Testis (tissue), 3 donors: ENCODE measurements around the gene BASP1. TPM values are rescaled to one million over a fixed set of nuclear protein-coding genes. Genes with fewer than 3 reads are reported as not detected.
"Not testable (repeated sequence)": the region's sequence is repeated elsewhere in the genome, so short reads cannot be mapped to it uniquely, and the experiment has no call there.

Experiments used
- DNase-seq: peaks from one replicate; pipeline ENCODE4 v3.0.0-alpha.2; 2019
- H3K27ac ChIP-seq, 2 donors: fragments of 200-600 bp; sonication (generic); one replicate each; pipeline ENCODE4 v1.5.1; 2019
- H3K27me3 ChIP-seq: fragments of 200-600 bp; sonication (generic); one replicate; pipeline ENCODE4 v1.5.1; 2019
- H3K36me3 ChIP-seq: fragments of 200-600 bp; sonication (generic); one replicate; pipeline ENCODE4 v1.5.1; 2017; ENCODE audit warnings: low read depth; ENCODE audit errors: missing control alignments
- H3K4me1 ChIP-seq: fragments of 200-600 bp; sonication (generic); one replicate; pipeline ENCODE4 v1.5.1; 2019
- H3K4me3 ChIP-seq, 2 donors: fragments of 200-600 bp; sonication (generic); one replicate each; pipeline ENCODE4 v1.5.1; 2017 to 2019
- H3K9me3 ChIP-seq: fragments of 200-600 bp; sonication (generic); one replicate; pipeline ENCODE4 v1.5.1; 2017
- CTCF ChIP-seq, 3 experiments: fragments of 450-650 bp in 2 of 3; fragments of 200-600 bp in 1 of 3; sonication (generic) in 1 of 3; IDR thresholded peaks; one replicate each; pipeline ENCODE4 v1.5.1; 2016 to 2019; ENCODE audit warnings: antibody characterized with exemption in 3 of 3, mild to moderate bottlenecking in 2 of 3, moderate library complexity in 1 of 3
- POLR2A ChIP-seq: fragments of 450-650 bp; IDR thresholded peaks from one replicate; pipeline ENCODE4 v1.6.1; 2017; ENCODE audit warnings: antibody characterized with exemption, mild to moderate bottlenecking, moderate library complexity
- WGBS, 2 donors: methylation state at CpG; one replicate each; pipeline ENCODE4 v1.1.5; 2018; 5-methylcytosine and 5-hydroxymethylcytosine counted together
- intact Hi-C: fragments of 100-400 bp; cut with DNase I; formaldehyde crosslinking; loops from one replicate; pipeline ENCODE4 v1.15.1; 2023; ENCODE audit warnings: low total_unique reads
- polyA plus RNA-seq: library from polyadenylated mRNA; stranded (reverse); fragments of 350-450 nt; fragmentation: Illumina TruSeq; extraction: RNeasy Lipid Tissue Mini Kit (QIAGEN cat#74804); gene quantifications from one replicate; pipeline ENCODE4 v1.2.3, GENCODE V29; 2014; ENCODE audit warnings: low read depth, low replicate concordance; ENCODE audit not compliant: insufficient read depth
- total RNA-seq, 2 donors: library from RNA; depleted of rRNA; stranded (reverse); fragments of >200 nt; gene quantifications; one replicate each; pipeline ENCODE4 v1.2.3, GENCODE V29; 2016

BASP1 gene
- total and polyA plus RNA-seq, 3 donors from 2014 or later, result 2.1 to 5.6 (median 2.6) TPM

GRCh38 chr5:17305017-17305416, 87.6 kb downstream of the BASP1 start:
- H3K9me3 ChIP-seq, result no peaks in the 10 kb centered on the region
- no peak overlapping the region for H3K27ac ChIP-seq
- H3K4me3 ChIP-seq, result no peak overlapping the region
- no peaks in the 10 kb centered on the region for H3K36me3 ChIP-seq
- intact Hi-C loops, result no loop called here
- TF ChIP-seq CTCF (IDR thresholded peaks at IDR 0.05), result no peak
- TF ChIP-seq POLR2A, result no peak
- H3K4me1 ChIP-seq, result no peaks in the 10 kb centered on the region
- 39 to 55% methylated on average over 5 of the region's 5 CpGs for WGBS, 2 donors
- H3K27me3 ChIP-seq, result no peaks in the 10 kb centered on the region
- no peak for DNase-seq

- Histone ChIP-seq H3K4me3 (peak overlapping the region in 1 of 2 donors; percentile 33), H3K27ac (no peak overlapping the region), H3K4me1 (no peaks in the 10 kb centered on the region), H3K9me3 (no peaks in the 10 kb centered on the region), H3K36me3 (no peaks in the 10 kb centered on the region), H3K27me3 (no peaks in the 10 kb centered on the region)
- WGBS, 2 donors, result 58 to 69% methylated on average over 13 to 14 of the region's 14 CpGs
- intact Hi-C loops, result no loop called here
- no peak for TF ChIP-seq POLR2A
- no peak for TF ChIP-seq CTCF (IDR thresholded peaks at IDR 0.05)
- no peak for DNase-seq
These were observed 88.7 kb downstream of the BASP1 start for GRCh38 chr5:17305964-17306725.

DNA sequence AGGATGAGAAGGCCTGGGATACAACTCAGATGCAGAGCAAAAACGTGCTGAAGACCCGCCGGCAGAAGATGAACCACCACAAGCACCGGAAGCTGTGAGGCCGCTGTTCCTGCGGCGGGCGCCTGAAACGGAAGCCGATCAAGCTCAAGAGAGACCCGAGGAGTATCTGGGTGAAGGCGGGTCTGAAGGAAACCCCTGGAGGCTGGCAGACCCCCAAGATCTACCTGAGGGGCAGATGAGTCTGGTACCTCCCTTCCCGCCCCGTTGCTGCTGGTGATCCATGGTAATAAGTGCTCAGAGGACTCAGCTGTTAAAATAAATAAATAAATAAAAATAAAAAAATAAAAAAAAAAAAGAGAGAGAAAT, 89.3 kb downstream of the BASP1 start:
- Histone ChIP-seq H3K9me3 (no peaks in the 10 kb centered on the region), H3K4me3 (peak overlapping the region in 1 of 2 donors; percentile 33), H3K27ac (no peak overlapping the region), H3K4me1 (no peaks in the 10 kb centered on the region), H3K27me3 (no peaks in the 10 kb centered on the region), H3K36me3 (no peaks in the 10 kb centered on the region)
- WGBS, 2 donors, result 69 to 84% methylated on average over 11 to 14 of the region's 14 CpGs
- peak; percentile 29 for DNase-seq
- TF ChIP-seq POLR2A, result no peak
- TF ChIP-seq CTCF (IDR thresholded peaks at IDR 0.05), result no peak
- intact Hi-C loops, result no loop called here

DNA sequence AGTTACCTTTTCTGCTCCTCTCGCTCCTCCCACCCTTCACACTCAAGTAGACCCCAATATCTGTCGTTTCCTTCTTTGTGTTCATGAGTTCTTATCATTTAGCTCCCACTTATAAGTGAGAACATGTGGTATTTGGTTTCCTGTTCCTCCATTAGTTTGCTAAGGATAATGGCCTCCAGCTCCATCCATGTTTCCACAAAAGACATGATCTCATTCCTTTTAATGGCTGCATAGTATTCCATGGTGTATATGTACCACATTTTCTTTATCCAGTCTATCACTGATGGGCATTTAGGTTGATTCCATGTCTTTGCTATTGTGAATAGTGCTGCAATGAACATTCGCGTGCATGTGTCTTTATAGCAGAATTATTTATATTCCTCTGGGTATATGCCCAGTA, 90.0 kb downstream of the BASP1 start:
- H3K4me1 ChIP-seq, DNase-seq, intact Hi-C loops, H3K27me3 ChIP-seq, H3K4me3 ChIP-seq, H3K27ac ChIP-seq, H3K36me3 ChIP-seq, H3K9me3 ChIP-seq: not testable (repeated sequence)
- WGBS, 2 donors, result 77 to 91% methylated on average over 4 of the region's 4 CpGs

DNA sequence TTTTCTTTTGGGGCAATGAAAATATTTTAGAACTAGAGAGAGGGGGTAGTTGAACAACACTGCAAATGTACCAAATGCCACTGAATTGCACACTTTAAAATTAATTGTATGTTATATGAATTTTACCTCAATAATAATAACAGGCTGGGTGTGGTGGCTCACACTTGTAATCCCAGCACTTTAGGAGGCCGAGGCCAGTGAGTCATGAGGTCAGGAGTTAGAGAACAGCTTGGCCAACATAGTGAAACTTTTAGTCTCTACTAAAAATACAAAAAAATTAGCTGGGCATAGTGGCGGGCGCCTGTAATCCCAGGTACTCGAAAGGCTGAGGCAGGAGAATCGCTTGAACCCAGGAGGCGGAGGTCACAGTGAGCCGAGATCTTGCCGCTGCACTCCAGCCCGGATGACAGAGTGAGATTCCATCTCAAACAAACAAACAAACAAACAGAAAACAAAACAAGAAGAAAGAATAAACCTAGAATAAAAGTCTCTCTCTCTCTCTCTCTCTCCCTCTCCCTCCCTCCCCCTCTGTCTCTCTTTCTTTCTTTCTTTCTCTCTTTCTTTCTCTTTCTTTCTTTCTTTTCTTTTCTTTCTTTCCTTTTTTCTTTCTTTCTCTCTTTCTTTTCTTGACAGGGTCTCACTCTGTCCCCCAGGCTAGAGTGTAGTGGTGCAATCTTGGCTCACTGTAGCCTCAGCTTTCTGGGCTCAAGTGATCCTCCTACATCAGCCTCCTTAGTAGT, 91.1 kb downstream of the BASP1 start:
- Histone ChIP-seq H3K27ac (no peak overlapping the region), H3K9me3 (no peaks in the 10 kb centered on the region), H3K4me1 (no peaks in the 10 kb centered on the region), H3K36me3 (no peaks in the 10 kb centered on the region), H3K27me3 (no peaks in the 10 kb centered on the region), H3K4me3 (no peak overlapping the region)
- TF ChIP-seq CTCF (IDR thresholded peaks at IDR 0.05), result no peak
- TF ChIP-seq POLR2A, result no peak
- intact Hi-C loops, result no loop called here
- no peak for DNase-seq
- WGBS, 2 donors, result 84 to 87% methylated on average over 9 of the region's 9 CpGs
